Kidney (tissue), 14 donors: ENCODE data around the gene FBXO34. TPM values are rescaled to one million over a fixed set of nuclear protein-coding genes. Genes with fewer than 3 reads are reported as not detected.

Experiments
- DNase-seq, 5 donors: peaks; one replicate each; pipeline ENCODE4 v3.0.0-alpha.2; 2013 to 2020
- FAIRE-seq: peaks from 2 replicates; lab custom pipeline; 2012; peaks lifted over from hg19 to GRCh38; lab: Jason Lieb, UNC
- H3K27ac ChIP-seq, 2 donors: one replicate each; pipeline ENCODE4 v1.7.0; 2013; ENCODE audit warnings: low read depth in 2 of 2, low read length in 2 of 2, inconsistent platforms in 1 of 2
- H3K27me3 ChIP-seq: one replicate; pipeline ENCODE4 v1.7.1; 2013; ENCODE audit warnings: low read length, inconsistent platforms; ENCODE audit not compliant: control insufficient read depth, insufficient read depth
- H3K36me3 ChIP-seq, 3 donors: one replicate each; pipeline versions ENCODE4 v1.7.0 to v1.7.1; 2013; ENCODE audit warnings: low read length in 3 of 3, control low read depth in 1 of 3, inconsistent platforms in 1 of 3; ENCODE audit not compliant: insufficient read depth in 3 of 3, control insufficient read depth in 2 of 3
- H3K4me1 ChIP-seq, 3 donors: one replicate each; pipeline versions ENCODE4 v1.7.0 to v1.7.1; 2013; ENCODE audit warnings: low read length in 3 of 3, inconsistent platforms in 1 of 3, low read depth in 1 of 3; ENCODE audit not compliant: control insufficient read depth in 2 of 3, insufficient read depth in 2 of 3
- H3K4me3 ChIP-seq, 3 donors: one replicate each; pipeline versions ENCODE4 v1.7.0 to v1.8.1; 2013; ENCODE audit warnings: low read length in 3 of 3, control low read depth in 1 of 3, inconsistent platforms in 1 of 3
- H3K9ac ChIP-seq, 3 donors: one replicate each; pipeline versions ENCODE4 v1.7.0 to v1.7.1; 2013; ENCODE audit warnings: low read length in 3 of 3, control low read depth in 1 of 3, inconsistent platforms in 1 of 3
- H3K9me3 ChIP-seq, 3 donors: one replicate each; pipeline versions ENCODE4 v1.7.0 to v1.7.1; 2013; ENCODE audit warnings: low read length in 3 of 3, control low read depth in 1 of 3, inconsistent platforms in 1 of 3; ENCODE audit not compliant: control insufficient read depth in 2 of 3, insufficient read depth in 1 of 3
- CTCF ChIP-seq: IDR thresholded peaks from 3 replicates; pipeline ENCODE4 v1.5.1; 2012; ENCODE audit warnings: mild to moderate bottlenecking, moderate library complexity, borderline replicate concordance; ENCODE audit not compliant: insufficient read depth; ENCODE audit errors: extremely low read depth
- intact Hi-C: fragments of 100-400 bp; cut with DNase I; formaldehyde crosslinking; loops from one replicate; pipeline ENCODE4 v1.11.1; 2022
- polyA plus RNA-seq: library from polyadenylated mRNA; stranded (reverse); fragments of 350-450 nt; fragmentation: Illumina TruSeq; extraction: RNeasy Lipid Tissue Mini Kit (QIAGEN cat#74804); gene quantifications from one replicate; pipeline ENCODE4 v1.2.3, GENCODE V29; 2014; ENCODE audit warnings: low read depth, low replicate concordance; ENCODE audit not compliant: insufficient read depth
- total RNA-seq: library from RNA; stranded (reverse); fragmentation: NEBNext Ultra II Directional; extraction: Animal tissue kit (Norgen Biotek cat#: 25700); gene quantifications from one replicate; pipeline ENCODE4 v1.2.1, GENCODE V29; 2021
- donor health status: control.
- donor health status: control.
- donor health status: control.
- donor health status: control.
- donor health status: control.
- donor health status: DM: yes; HTN: yes; CAD: no.
- donor health status: Normal renal cell carcinoma (clear cell type).

The FBXO34 gene
- total and polyA plus RNA-seq, 2 donors from 2014 or later = 12.8 to 38.5 TPM

GRCh38 chr14:55351111-55351510 lies 79.9 kb downstream of the FBXO34 start:
- intact Hi-C loops = loop anchor here (10.0 kb wide), 1 partner anchor 76 kb away; the partner anchor contains the start of gene FBXO34
- Histone ChIP-seq H3K36me3 (peaks cover 2 to 21% (median 20%) of the 10 kb centered on the region in 3 donors), H3K9ac (no peak overlapping the region)

GRCh38 chr14:55352201-55352600 lies 81.0 kb downstream of the FBXO34 start:
- intact Hi-C loops = loop anchor here (10.0 kb wide), 1 partner anchor 77 kb away; the partner anchor contains the start of gene FBXO34

More at GRCh38 chr14:55351111-55351510, 79.9 kb downstream of the FBXO34 start:
- DNase-seq = no peak
- Histone ChIP-seq H3K27ac (no peak overlapping the region), H3K4me3 (no peak overlapping the region), H3K4me1 (peaks cover 5 to 21% (median 13%) of the 10 kb centered on the region in 3 donors), H3K27me3 (no peaks in the 10 kb centered on the region), H3K9me3 (no peaks in the 10 kb centered on the region)
- no peak for FAIRE-seq
- TF ChIP-seq CTCF = no peak

GRCh38 chr14:55353686-55354467 lies 82.7 kb downstream of the FBXO34 start:
- intact Hi-C loops = loop anchor here (10.0 kb wide), 1 partner anchor 79 kb away; the partner anchor contains the start of gene FBXO34
- Histone ChIP-seq H3K9me3 (no peaks in the 10 kb centered on the region), H3K27me3 (no peaks in the 10 kb centered on the region), H3K27ac (no peak overlapping the region), H3K36me3 (peaks cover 2 to 23% (median 22%) of the 10 kb centered on the region in 3 donors), H3K4me3 (no peak overlapping the region), H3K9ac (no peak overlapping the region), H3K4me1 (peaks cover 5 to 16% (median 9%) of the 10 kb centered on the region in 3 donors)
- no peak for TF ChIP-seq CTCF
- no peak for FAIRE-seq
- no peak for DNase-seq

More at GRCh38 chr14:55352201-55352600, 81.0 kb downstream of the FBXO34 start:
- DNase-seq = no peak
- no peaks in the 10 kb centered on the region for H3K27me3 ChIP-seq
- no peak for FAIRE-seq
- H3K9ac ChIP-seq = no peak overlapping the region
- peaks cover 5 to 20% (median 11%) of the 10 kb centered on the region in 3 donors for H3K4me1 ChIP-seq
- peaks cover 2 to 23% (median 22%) of the 10 kb centered on the region in 3 donors for H3K36me3 ChIP-seq
- no peak for TF ChIP-seq CTCF
- H3K27ac ChIP-seq = no peak overlapping the region
- H3K9me3 ChIP-seq = no peaks in the 10 kb centered on the region
- no peak overlapping the region for H3K4me3 ChIP-seq
